Vagina (tissue), 2 donors: Measurements from ENCODE around the gene ILK.

ENCODE experiments used
- CTCF ChIP-seq, 3 experiments: fragments of 450-650 bp in 2 of 3; fragments of 200-600 bp in 1 of 3; sonication (generic) in 1 of 3; IDR thresholded peaks; one replicate each; pipeline ENCODE4 v1.5.1; 2017 to 2019; ENCODE audit warnings: antibody characterized with exemption in 3 of 3, mild to moderate bottlenecking in 2 of 3, moderate library complexity in 2 of 3
- POLR2A ChIP-seq, 2 donors: fragments of 450-650 bp; IDR thresholded peaks; one replicate each; pipeline ENCODE4 v1.6.1; 2017; ENCODE audit warnings: antibody characterized with exemption in 2 of 2, mild to moderate bottlenecking in 2 of 2, moderate library complexity in 2 of 2
- POLR2AphosphoS5 ChIP-seq, 2 donors: sonication (generic); formaldehyde crosslinking; IDR thresholded peaks; one replicate each; pipeline ENCODE4 v1.9.0; 2017; ENCODE audit warnings: antibody characterized with exemption in 2 of 2, mild to moderate bottlenecking in 2 of 2, low read depth in 1 of 2; ENCODE audit not compliant: insufficient read depth in 1 of 2

- TF ChIP-seq CTCF (IDR thresholded peaks at IDR 0.05) (no peak), POLR2AphosphoS5 (IDR thresholded peaks at IDR 0.05; ENCODE audit: insufficient read depth in 1 of 2, low read depth in 1 of 2) (no peak), POLR2A (IDR thresholded peaks at IDR 0.05) (no peak)
Measured at GRCh38 chr11:6579681-6580080, 23.9 kb upstream of the ILK start.
